Measurements from ENCODE around the gene ENAH.

The ENAH gene

GRCh38 chr1:225440380-225441221 lies 212.3 kb downstream of the ENAH start:
- H4K20me1 ChIP-seq (ENCODE audit: insufficient read depth, low read length), result no peaks in the 10 kb centered on the region
- no peaks in the 10 kb centered on the region for H3K9me3 ChIP-seq (ENCODE audit: insufficient read depth, low read length)
- no peaks in the 10 kb centered on the region for H3K27me3 ChIP-seq (ENCODE audit: low read depth, low read length)
- no peaks in the 10 kb centered on the region for H3K36me3 ChIP-seq (replicated peaks; ENCODE audit: low read depth, low read length)
- H3K9ac ChIP-seq (ENCODE audit: low read length), result no peak overlapping the region; the same call in 1 of the 2 replicates
- no peak for TF ChIP-seq EZH2phosphoT487 (IDR thresholded peaks at IDR 0.05; ENCODE audit: low read depth)
- TF ChIP-seq, protein P1, sequence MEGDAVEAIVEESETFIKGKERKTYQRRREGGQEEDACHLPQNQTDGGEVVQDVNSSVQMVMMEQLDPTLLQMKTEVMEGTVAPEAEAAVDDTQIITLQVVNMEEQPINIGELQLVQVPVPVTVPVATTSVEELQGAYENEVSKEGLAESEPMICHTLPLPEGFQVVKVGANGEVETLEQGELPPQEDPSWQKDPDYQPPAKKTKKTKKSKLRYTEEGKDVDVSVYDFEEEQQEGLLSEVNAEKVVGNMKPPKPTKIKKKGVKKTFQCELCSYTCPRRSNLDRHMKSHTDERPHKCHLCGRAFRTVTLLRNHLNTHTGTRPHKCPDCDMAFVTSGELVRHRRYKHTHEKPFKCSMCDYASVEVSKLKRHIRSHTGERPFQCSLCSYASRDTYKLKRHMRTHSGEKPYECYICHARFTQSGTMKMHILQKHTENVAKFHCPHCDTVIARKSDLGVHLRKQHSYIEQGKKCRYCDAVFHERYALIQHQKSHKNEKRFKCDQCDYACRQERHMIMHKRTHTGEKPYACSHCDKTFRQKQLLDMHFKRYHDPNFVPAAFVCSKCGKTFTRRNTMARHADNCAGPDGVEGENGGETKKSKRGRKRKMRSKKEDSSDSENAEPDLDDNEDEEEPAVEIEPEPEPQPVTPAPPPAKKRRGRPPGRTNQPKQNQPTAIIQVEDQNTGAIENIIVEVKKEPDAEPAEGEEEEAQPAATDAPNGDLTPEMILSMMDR (IDR thresholded peaks at IDR 0.05; ENCODE audit: low read depth, low read length), result no peak
- no peak overlapping the region for H3K4me3 ChIP-seq (ENCODE audit: low read length)
- peak overlapping the region; percentile 97 for H2AFZ ChIP-seq (ENCODE audit: low read depth, low read length)
- H3K4me2 ChIP-seq (ENCODE audit: low read length), result peak overlapping the region; percentile 71
- peaks cover 56% of the 10 kb centered on the region for H3K4me1 ChIP-seq (ENCODE audit: low read length)
- H3K79me2 ChIP-seq (ENCODE audit: low read length), result no peaks in the 10 kb centered on the region
- H3K27ac ChIP-seq (ENCODE audit: low read length), result no peak overlapping the region

DNA sequence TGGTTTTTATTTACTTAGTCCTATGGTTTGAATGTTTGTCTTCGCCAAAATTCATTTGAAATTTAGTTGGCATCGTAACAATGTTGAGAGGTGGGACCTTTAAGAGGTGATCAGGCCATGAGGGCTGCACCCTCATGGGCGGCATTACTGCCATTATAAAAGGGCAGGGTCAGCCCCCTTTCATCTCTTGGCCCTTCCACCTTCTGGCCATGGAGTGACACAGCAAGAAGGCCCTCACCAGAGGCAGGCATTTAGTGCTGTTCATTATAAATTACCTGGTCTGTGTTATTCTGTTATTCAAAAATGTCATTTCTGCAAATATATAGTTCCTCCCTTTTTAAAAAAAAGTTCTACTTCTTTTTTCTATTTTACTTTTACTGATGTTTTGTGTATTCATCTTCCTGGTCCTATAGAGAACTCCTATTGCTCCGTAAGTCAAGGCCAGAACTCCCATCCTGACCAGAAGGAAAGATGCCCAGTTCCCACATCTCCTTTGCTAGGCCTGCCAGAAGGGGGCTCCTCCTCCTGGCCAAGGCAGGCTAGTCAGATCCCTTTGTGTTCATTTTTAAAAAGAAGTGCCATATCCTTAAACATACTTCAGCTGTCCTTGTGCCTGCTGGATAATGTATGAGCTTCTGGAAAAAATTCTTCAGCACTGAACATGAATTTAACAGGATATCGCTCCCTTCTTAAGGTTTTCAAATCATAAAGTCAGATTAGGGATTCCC lies 215.0 kb downstream of the ENAH start:
- H2AFZ ChIP-seq (ENCODE audit: low read depth, low read length), result no peak overlapping the region

More for the DNA sequence above, 215.0 kb downstream of the ENAH start:
- no peak overlapping the region for H3K4me3 ChIP-seq (ENCODE audit: low read length)
- H3K4me1 ChIP-seq (ENCODE audit: low read length), result peaks cover 62% of the 10 kb centered on the region
- no peaks in the 10 kb centered on the region for H3K9me3 ChIP-seq (ENCODE audit: insufficient read depth, low read length)
- no peaks in the 10 kb centered on the region for H3K36me3 ChIP-seq (replicated peaks; ENCODE audit: low read depth, low read length)
- H3K27me3 ChIP-seq (ENCODE audit: low read depth, low read length), result no peaks in the 10 kb centered on the region
- H3K79me2 ChIP-seq (ENCODE audit: low read length), result no peaks in the 10 kb centered on the region
- TF ChIP-seq EZH2phosphoT487 (IDR thresholded peaks at IDR 0.05; ENCODE audit: low read depth), result no peak
- TF ChIP-seq, protein P1 (IDR thresholded peaks at IDR 0.05; ENCODE audit: low read depth, low read length), result peak; percentile 56
- no peak overlapping the region for H3K9ac ChIP-seq (ENCODE audit: low read length)
- no peak overlapping the region for H3K4me2 ChIP-seq (ENCODE audit: low read length)
- H4K20me1 ChIP-seq (ENCODE audit: insufficient read depth, low read length), result no peaks in the 10 kb centered on the region
- no peak overlapping the region for H3K27ac ChIP-seq (ENCODE audit: low read length)
